DMS53 (cell line): ENCODE results near the gene METTL17.

Experiments
- DNase-seq: peaks from one replicate; lab custom pipeline; 2025; lab: John Stamatoyannopoulos, UW

Gene METTL17

DNA sequence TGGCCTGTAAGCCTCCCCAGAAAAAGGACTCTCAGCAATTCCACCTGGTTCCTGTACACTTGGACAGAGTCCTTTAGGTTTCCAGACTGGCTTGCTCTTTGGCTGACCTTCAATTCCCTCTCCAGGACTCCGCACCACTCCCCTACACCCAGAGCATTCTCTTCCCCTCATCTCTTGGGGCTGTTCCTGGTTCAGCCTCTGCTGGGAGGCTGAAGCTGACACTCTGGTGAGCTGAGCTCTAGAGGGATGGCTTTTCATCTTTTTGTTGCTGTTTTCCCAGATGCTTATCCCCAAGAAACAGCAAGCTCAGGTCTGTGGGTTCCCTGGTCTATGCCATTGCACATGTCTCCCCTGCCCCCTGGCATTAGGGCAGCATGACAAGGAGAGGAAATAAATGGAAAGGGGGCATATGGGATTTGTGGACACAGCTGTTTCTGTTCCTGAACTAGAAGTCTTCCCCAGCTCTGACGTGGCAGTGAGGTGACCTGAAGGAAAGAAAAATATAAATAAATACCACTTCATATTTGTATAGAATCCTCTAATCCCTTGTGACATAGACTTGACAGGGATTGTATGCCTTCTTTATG, 53.7 kb downstream of the METTL17 start:
- peak; percentile 4 for DNase-seq

DNA sequence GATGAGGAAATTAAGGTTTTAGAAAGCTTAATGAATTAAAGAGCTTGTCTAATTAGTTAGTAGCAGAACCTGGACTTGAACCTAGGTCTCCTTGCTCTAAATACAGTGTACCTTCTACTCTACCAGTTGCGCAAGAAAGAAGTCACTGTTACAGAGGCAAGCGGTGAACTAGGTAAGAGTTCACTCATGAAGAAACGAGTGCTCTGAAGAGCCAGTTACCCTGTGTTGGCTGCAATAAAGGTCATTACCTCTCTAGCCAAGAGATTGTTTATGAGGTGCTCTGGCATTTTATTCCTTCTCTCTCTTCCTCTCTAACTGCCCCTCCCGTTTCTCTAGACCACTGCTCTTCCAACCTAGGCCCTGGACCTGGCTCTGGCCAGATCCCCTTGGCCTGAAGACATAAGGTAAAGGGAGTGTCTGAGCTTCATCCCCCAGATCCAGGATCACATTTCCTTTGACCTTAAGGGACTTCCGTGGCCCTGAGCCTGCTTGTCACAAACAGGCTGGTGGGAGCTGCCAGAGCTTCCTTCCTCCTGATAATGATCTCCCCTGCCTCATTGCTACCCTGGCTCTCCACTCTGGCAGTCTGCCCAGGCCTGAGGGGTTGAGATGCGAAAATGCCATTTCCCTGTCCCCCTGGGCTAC, 54.3 kb downstream of the METTL17 start:
- DNase-seq = no peak
